ENCODE measurements around the gene CEP128.

The CEP128 gene

DNA sequence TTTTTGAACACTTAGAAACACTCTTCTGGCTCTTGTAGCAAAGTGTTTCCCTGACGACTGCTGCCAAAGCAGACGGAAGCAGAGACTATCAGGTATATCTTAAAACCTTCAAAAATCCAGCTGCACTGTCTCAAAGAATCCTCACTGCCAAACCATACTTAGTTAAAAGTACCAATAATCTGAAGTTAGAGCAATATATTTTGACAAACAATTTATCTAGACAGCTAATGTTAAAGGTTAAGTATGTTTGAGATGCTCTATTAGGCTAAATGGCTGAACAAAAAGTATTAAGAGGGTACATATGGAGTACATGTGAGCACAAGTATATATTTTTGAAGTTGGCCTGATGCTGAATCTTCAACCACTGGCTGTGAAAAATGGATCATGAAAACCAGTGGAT, 398.3 kb downstream of the CEP128 start:
- no peak for DNase-seq (ENCODE audit: low read depth)

GRCh38 chr14:80538633-80539375, 402.7 kb downstream of the CEP128 start:
- no peak for DNase-seq (ENCODE audit: low read depth)

DNA sequence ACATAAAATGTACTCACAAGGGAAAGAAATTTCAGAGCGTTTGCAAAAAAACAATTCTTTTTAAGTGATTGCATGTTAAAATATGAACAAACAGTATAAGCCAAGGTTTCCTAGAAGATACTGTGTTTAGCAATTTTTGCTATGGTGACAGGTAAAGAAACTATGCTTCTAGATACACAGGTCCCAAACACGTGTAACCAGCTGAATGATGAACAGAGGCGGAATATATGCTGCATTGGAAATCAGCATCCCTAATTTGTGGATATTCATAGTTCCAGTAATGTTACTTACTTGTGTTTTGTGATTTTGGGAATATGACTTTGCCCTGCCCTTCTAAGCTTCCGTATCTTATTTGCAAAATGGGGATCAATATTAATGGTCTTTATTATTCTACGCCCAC, 403.9 kb downstream of the CEP128 start:
- no peak for DNase-seq (ENCODE audit: low read depth)

DNA sequence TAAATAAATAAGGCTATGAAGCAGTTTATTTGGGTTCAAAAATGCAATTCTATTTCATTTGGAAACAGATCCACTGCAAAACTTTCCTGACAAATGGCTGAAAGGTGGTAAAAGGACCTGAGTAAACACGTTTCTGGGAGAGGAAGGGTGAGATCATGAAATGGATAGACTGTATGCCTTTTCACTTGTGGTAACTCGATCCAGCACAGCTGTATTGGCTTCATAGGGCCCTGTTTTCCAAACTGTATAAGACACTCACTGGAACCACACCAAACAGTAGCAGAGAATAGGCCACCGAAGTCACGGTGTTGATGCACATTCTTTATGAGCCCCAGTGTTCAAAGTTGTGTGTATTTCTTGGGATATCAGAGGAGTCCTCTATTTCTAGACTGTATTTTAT, 405.1 kb downstream of the CEP128 start:
- DNase-seq (ENCODE audit: low read depth): no peak

- DNase-seq (ENCODE audit: low read depth): no peak
Observed at GRCh38 chr14:80535171-80535570, 406.4 kb downstream of the CEP128 start.

DNA sequence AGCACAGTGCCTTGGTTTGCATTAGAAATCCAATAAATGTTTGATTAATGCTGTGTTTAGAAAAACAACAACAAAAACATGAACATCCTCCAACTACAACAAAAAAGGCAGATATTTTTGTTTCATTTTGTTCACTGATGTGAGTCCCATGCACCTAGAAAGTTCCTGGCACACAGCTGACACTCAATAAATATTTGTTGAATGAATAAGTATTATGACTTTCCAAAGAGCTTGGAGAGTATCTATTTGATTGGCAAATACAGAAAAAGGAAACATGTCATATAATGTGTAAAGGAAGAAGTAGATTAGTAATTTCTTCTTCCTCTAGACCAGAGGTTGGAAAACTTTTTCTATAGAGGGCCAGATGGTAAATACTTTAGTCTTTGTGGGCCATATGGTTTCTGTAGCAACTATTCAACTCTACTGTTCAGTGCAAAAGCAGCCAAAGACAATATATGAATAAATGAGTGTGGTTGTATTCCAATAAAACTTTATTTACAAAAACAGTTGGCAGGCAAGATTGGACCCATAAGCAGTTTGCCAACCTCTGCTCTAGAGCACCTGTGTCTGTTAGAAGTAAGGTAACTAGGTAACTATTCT, 417.9 kb downstream of the CEP128 start:
- DNase-seq (ENCODE audit: low read depth): no peak

GRCh38 chr14:80522936-80523335, 418.6 kb downstream of the CEP128 start:
- no peak for DNase-seq (ENCODE audit: low read depth)

- no peak for DNase-seq (ENCODE audit: low read depth)
Observed at GRCh38 chr14:80522411-80522810, 419.1 kb downstream of the CEP128 start.

- DNase-seq (ENCODE audit: low read depth): no peak
Observed at GRCh38 chr14:80521456-80521855, 420.1 kb downstream of the CEP128 start.

GRCh38 chr14:80519002-80519401, 422.5 kb downstream of the CEP128 start:
- DNase-seq (ENCODE audit: low read depth): no peak

DNA sequence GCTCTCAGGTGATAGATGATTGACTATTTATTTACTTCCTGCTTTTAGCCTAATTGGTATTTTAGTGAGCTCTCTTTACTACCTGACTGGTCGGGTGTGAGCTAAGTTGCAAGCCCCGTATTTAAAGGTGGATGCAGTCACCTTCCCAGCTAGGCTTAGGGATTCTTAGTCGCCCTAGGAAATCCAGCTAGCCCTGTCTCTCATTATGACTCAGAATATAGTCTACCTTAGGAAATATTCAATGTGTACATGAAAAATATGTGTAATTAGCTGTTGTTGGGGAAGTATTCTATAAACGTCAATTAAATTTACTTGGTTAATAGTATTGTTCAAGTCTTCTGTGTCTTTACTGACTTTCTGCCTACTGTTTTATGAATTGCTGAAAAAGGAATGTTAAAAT, 423.4 kb downstream of the CEP128 start:
- DNase-seq (ENCODE audit: low read depth): no peak

- DNase-seq (ENCODE audit: low read depth): no peak
Observed at GRCh38 chr14:80507292-80507869, 434.2 kb downstream of the CEP128 start.

DNA sequence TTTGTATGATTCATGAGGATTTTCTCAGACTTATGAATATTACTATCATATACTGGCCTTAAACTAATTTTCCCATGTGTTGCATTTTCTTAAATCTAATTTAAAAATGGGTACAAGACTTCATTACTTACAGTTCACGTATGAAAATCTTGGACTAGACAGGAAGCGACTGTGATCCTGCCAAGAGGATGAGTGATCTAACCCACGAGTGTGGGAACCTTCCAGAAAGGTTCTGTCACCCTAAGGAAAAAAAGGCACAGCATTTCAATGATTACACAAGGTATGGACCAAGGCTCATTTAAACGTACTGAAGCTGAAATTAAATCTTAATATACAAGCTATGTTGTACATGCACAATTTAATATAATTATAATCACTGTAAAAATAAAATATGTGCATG, 436.8 kb downstream of the CEP128 start:
- no peak for DNase-seq (ENCODE audit: low read depth)

DNA sequence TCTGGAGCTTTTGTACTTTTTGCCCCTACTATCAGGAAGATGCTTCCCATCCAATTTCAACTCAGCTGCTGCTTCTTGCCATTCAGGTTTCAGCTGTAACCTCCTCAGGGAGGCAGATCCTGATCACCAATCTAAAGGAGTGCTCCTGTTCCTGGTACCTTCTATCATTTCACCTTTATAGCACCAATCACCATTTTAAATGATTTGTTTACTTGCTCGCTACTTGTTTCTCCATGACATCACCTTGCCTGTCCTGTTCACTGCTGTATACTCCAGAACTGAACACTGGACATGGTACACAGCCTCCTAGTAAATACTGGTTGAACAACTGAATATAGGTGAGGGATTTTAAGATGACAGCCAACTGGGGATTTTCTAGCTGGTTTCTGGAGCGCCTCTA, 443.0 kb downstream of the CEP128 start:
- DNase-seq (ENCODE audit: low read depth): no peak

DNA sequence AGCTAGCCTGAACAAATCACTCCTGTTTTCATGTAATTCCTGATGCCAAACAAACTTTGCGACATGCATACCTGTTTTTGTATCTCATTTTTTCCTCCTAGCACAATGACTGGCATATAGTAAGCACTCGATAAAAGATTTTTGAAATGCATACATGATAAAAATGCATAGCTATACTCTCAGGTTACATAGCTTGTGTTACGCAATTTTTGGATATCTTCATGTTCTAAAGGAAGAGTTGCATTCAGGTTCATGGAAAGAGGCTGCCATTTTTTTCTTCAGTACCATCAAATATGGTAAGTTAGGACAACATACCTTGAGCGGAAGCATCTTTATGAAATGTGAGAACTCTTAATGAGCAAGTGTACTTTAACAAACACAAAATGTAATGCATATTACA, 445.4 kb downstream of the CEP128 start:
- DNase-seq (ENCODE audit: low read depth): no peak

GRCh38 chr14:80494769-80495168, 446.8 kb downstream of the CEP128 start:
- no peak for DNase-seq (ENCODE audit: low read depth)

- DNase-seq (ENCODE audit: low read depth): no peak
Observed at GRCh38 chr14:80493620-80494019, 447.9 kb downstream of the CEP128 start.

DNA sequence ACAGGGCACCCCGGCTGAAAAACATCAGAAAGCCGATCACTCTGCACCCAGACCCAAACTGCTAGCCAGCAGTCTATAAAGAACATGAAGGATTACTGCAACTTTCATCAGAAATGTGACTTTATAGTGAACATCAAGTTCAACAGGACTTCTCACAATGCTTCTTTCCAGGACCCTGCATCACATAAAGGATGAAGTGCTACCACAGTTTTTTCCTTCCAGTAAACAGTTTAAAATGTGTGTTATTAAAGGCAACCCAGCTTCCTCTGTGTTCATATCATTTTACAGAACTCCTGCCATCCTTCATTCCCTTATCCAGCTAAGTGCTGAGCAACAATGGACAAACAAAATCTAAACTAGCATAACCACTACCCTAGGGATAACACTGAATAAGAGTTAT, 449.9 kb downstream of the CEP128 start:
- no peak for DNase-seq (ENCODE audit: low read depth)

DNA sequence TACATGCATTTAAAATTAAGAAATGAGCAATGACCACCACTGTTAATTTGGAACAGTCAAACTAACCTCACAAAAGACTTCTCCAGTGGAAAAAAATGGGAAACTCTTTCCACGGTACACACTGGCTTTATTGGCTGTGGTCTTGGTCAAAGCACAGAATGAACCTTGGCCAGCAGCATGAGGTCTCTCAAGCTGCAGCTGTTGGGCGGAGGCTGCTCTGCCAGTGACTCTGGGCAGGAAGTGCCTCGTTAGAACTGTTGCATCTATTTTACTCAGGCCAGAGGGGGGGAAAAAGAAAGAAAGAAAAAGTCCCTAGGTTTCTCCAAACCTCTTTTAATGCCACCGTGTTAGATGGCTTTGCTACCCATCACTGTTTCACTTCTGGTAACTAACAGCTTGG, 450.4 kb downstream of the CEP128 start:
- no peak for DNase-seq (ENCODE audit: low read depth)

GRCh38 chr14:80489513-80489912, 452.0 kb downstream of the CEP128 start:
- no peak for DNase-seq (ENCODE audit: low read depth)

DNA sequence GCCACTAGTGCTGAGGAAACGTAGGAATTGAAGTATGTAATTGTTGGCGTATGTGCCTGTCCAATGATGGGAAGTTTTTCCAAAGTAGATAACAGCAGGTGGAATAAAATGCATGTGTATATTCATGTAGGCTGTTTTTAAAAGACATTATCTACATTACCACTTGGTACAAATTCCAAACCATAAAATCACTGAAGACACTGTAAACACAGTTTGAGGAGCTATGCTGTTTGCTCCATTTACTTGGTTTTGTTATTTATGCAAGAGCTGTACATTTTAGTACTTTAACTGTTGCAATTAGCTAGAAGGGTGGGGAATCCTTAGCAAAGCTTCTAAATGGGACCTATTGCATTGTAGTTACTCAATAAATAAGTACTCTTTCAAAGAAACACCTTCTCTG, 455.8 kb downstream of the CEP128 start:
- no peak for DNase-seq (ENCODE audit: low read depth)

GRCh38 chr14:80483331-80483730, 458.2 kb downstream of the CEP128 start:
- no peak for DNase-seq (ENCODE audit: low read depth)

DNA sequence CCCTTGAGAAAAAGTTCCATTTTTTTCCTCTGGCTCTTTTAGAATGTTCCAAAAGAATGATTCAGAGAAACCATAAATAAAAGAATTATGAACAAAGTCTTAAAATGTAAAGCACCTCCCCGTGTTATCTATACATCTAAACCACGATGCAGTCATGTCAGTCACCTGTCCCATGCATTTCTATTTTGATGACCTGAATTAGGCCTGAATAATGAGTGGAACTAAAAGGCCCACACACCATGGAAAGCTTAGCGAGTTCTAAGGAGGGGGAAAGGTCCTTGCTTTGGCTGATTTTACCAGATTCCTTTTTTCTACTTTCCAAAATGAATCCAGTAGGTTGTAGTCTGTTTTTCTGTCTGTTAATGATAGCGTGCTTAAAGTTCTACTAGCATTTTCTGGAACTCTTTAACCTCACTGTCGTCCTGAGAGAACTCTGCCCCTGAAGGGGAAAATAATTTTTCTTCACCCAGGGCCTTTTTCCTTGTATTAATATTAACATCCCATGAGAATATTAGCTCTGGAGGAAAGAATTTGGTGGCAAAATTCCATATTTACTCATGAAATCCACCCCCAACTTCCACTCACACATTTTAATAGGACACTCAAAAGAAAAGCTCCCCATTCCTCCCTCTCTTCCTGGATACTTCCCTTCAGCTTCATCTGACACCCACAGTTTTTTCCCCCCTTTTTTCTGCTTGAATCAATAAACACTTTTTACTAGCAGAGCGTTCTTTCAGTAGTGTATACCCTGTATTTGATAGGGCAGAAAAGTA, 464.0 kb downstream of the CEP128 start:
- DNase-seq (ENCODE audit: low read depth): no peak

All from CMK (cell line).